Mucosa of stomach (tissue), 1 donor: ENCODE measurements around the gene DCAF8.

ENCODE experiments used
- H3K27me3 ChIP-seq: one replicate; pipeline ENCODE4 v1.7.0; 2013; ENCODE audit warnings: mild to moderate bottlenecking, low read length; ENCODE audit not compliant: control insufficient read depth, insufficient read depth
- H3K36me3 ChIP-seq: one replicate; pipeline ENCODE4 v1.7.0; 2013; ENCODE audit warnings: low read length; ENCODE audit not compliant: control insufficient read depth, insufficient read depth
- H3K4me1 ChIP-seq: one replicate; pipeline ENCODE4 v1.7.0; 2013; ENCODE audit warnings: mild to moderate bottlenecking, low read length; ENCODE audit not compliant: control insufficient read depth, insufficient read depth
- H3K4me3 ChIP-seq: one replicate; pipeline ENCODE4 v1.7.0; 2013; ENCODE audit warnings: low read length
- H3K9ac ChIP-seq: one replicate; pipeline ENCODE4 v1.7.0; 2013; ENCODE audit warnings: mild to moderate bottlenecking, low read length, moderate library complexity
- H3K9me3 ChIP-seq: one replicate; pipeline ENCODE4 v1.7.0; 2013; ENCODE audit warnings: mild to moderate bottlenecking, low read length, moderate library complexity; ENCODE audit not compliant: control insufficient read depth
- donor health status: Pancreatic carcinoma.

DCAF8 gene

GRCh38 chr1:160219062-160219929, 43.1 kb downstream of the DCAF8 start:
- Histone ChIP-seq H3K4me1 (peaks cover 25% of the 10 kb centered on the region), H3K27me3 (no peaks in the 10 kb centered on the region), H3K4me3 (no peak overlapping the region), H3K36me3 (peaks cover 16% of the 10 kb centered on the region), H3K9me3 (no peaks in the 10 kb centered on the region), H3K9ac (no peak overlapping the region)

- H3K36me3 ChIP-seq = peaks cover 11% of the 10 kb centered on the region
- H3K4me1 ChIP-seq = peaks cover 25% of the 10 kb centered on the region
- H3K9ac ChIP-seq = peak overlapping the region; percentile 46
Measured at GRCh38 chr1:160217481-160218051, 44.8 kb downstream of the DCAF8 start.

GRCh38 chr1:160216301-160216700, 46.0 kb downstream of the DCAF8 start:
- Histone ChIP-seq H3K27me3 (no peaks in the 10 kb centered on the region), H3K4me3 (no peak overlapping the region), H3K4me1 (peaks cover 25% of the 10 kb centered on the region), H3K36me3 (peaks cover 11% of the 10 kb centered on the region), H3K9me3 (no peaks in the 10 kb centered on the region), H3K9ac (no peak overlapping the region)

More at GRCh38 chr1:160217481-160218051, 44.8 kb downstream of the DCAF8 start:
- H3K4me3 ChIP-seq = no peak overlapping the region
- H3K9me3 ChIP-seq = no peaks in the 10 kb centered on the region
- H3K27me3 ChIP-seq = no peaks in the 10 kb centered on the region

- Histone ChIP-seq H3K4me3 (no peak overlapping the region), H3K36me3 (peaks cover 11% of the 10 kb centered on the region), H3K9me3 (no peaks in the 10 kb centered on the region), H3K27me3 (no peaks in the 10 kb centered on the region), H3K9ac (no peak overlapping the region), H3K4me1 (peaks cover 20% of the 10 kb centered on the region)
Measured at GRCh38 chr1:160214481-160215140, 47.7 kb downstream of the DCAF8 start.

GRCh38 chr1:160211046-160211790, 51.1 kb downstream of the DCAF8 start:
- Histone ChIP-seq H3K4me3 (no peak overlapping the region), H3K9ac (no peak overlapping the region), H3K27me3 (no peaks in the 10 kb centered on the region), H3K36me3 (peaks cover 11% of the 10 kb centered on the region), H3K4me1 (peaks cover 13% of the 10 kb centered on the region), H3K9me3 (no peaks in the 10 kb centered on the region)

GRCh38 chr1:160210561-160210960, 51.8 kb downstream of the DCAF8 start:
- no peak overlapping the region for H3K9ac ChIP-seq
- peaks cover 11% of the 10 kb centered on the region for H3K36me3 ChIP-seq
- H3K9me3 ChIP-seq = no peaks in the 10 kb centered on the region
- H3K4me3 ChIP-seq = no peak overlapping the region
- no peaks in the 10 kb centered on the region for H3K27me3 ChIP-seq
- peaks cover 13% of the 10 kb centered on the region for H3K4me1 ChIP-seq

- Histone ChIP-seq H3K27me3 (no peaks in the 10 kb centered on the region), H3K36me3 (peaks cover 11% of the 10 kb centered on the region), H3K9ac (no peak overlapping the region), H3K4me1 (peaks cover 18% of the 10 kb centered on the region), H3K9me3 (no peaks in the 10 kb centered on the region), H3K4me3 (no peak overlapping the region)
Measured at GRCh38 chr1:160209321-160210046, 52.9 kb downstream of the DCAF8 start.

- Histone ChIP-seq H3K9me3 (no peaks in the 10 kb centered on the region), H3K4me3 (no peak overlapping the region), H3K9ac (no peak overlapping the region), H3K4me1 (peaks cover 25% of the 10 kb centered on the region), H3K27me3 (no peaks in the 10 kb centered on the region), H3K36me3 (peaks cover 7% of the 10 kb centered on the region)
Measured at GRCh38 chr1:160208557-160209320, 53.6 kb downstream of the DCAF8 start.

GRCh38 chr1:160207771-160208556, 54.4 kb downstream of the DCAF8 start:
- H3K36me3 ChIP-seq = peaks cover 1% of the 10 kb centered on the region
- H3K9ac ChIP-seq = no peak overlapping the region
- H3K4me3 ChIP-seq = no peak overlapping the region

GRCh38 chr1:160207118-160207650, 55.2 kb downstream of the DCAF8 start:
- Histone ChIP-seq H3K9me3 (no peaks in the 10 kb centered on the region), H3K4me3 (no peak overlapping the region), H3K36me3 (no peaks in the 10 kb centered on the region), H3K4me1 (peaks cover 25% of the 10 kb centered on the region), H3K9ac (no peak overlapping the region), H3K27me3 (no peaks in the 10 kb centered on the region)

More at GRCh38 chr1:160207771-160208556, 54.4 kb downstream of the DCAF8 start:
- no peaks in the 10 kb centered on the region for H3K9me3 ChIP-seq
- peaks cover 25% of the 10 kb centered on the region for H3K4me1 ChIP-seq
- no peaks in the 10 kb centered on the region for H3K27me3 ChIP-seq
